NOMO-1 (cell line): ENCODE results near the gene OTOGL.

Source experiments
- DNase-seq, 2 experiments: peaks; one replicate each; lab custom pipeline; 2025; ENCODE audit not compliant: unreplicated experiment in 2 of 2; lab: John Stamatoyannopoulos, UW

OTOGL gene

DNA sequence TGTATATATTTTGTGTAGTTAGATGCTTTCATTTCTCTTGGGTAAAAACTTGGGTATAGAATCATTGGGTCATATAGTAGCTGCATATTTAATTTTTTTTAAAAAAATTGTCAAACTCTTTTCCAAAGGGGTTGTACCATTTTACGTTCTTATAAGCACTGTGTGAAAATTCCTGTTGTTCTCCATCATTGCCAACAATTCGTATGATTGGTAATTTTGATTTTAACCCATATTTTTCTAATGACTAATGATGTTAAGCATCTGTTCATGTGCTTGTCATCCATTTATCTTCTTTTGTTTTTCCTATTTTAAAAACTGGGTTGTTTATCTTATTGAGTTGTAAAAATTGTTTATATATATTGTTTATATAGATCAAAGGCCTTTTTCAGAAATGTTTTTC lies 77.4 kb downstream of the OTOGL start:
- no peak for DNase-seq

DNA sequence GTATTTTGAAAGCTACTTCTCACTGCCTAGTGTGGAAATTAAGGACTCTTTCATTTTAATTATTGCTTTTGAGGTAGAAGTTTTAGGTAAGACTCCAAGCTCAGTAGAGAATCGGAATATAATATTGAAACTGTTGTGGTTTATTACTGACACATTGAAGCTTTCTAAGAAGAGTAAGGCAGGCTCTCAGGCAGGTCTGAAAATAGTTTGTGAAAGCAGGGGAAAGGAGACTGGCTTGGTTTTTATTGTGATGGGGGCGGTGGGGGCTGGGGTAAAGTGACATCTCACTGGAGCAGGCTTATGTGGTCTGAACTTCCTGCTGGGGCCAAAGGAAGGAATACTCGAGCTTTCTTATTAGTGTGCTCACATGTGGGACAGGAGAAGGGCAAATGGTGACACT lies 79.5 kb downstream of the OTOGL start:
- DNase-seq: no peak

DNA sequence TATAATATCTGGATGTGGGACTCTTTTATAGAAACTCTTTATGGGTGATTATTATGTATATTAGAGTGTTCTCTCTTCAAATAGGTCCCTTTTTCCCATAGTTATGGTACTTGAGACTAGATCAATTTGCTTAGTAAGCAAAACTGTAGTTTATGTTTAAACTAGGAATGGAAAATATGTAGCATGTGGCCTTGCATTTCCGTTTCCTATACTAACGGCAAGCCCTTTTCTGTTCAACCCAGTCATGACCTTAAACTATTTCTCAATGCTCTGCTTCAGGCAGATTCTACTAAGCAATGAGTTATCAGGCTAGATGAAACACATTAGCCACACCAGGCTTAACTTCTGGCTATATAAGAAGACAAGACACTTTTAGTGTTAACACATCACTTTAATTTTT lies 84.6 kb downstream of the OTOGL start:
- DNase-seq: no peak

DNA sequence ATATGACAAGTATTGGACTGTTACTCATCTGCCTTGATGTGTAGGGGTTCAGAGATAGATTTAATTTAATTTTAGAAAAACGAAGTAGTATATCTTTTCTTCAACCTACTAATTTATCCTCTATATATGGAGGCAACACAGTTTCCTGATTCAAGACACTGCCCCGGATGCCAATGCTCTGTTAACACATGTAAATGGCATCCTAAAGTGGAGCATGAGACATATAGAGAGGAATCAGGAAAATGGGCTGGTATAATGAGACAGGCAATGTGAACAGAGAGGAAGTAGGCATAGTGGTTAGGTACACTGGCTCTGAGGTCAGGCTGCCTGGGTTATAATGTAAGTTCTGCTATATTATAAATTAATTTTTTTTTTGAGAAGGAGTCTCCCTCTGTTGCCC lies 85.6 kb downstream of the OTOGL start:
- no peak for DNase-seq

DNA sequence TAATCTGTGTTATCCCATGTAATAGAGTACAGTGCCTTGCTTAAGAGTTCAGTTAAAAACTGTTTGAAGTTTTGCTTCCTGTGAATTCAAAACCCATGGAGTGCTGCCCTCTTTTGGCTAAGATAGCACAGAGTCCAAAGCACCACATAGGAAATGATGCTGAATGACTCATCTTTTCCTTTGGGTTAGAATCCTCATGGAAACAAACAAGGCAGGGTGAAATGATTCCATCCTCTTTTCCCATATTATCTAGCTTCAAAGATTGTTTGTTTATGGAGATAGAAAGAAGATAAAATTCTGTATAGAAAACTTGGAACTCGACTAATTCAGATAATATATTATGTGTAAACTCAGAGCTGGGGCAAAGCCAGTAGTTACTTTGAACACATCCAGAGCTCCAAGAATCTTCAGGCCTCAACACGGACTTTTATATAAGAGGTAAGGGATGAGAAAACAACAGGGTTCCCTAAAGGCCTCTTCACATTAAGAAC lies 87.4 kb downstream of the OTOGL start:
- peak; percentile 2 to 4 for DNase-seq

DNA sequence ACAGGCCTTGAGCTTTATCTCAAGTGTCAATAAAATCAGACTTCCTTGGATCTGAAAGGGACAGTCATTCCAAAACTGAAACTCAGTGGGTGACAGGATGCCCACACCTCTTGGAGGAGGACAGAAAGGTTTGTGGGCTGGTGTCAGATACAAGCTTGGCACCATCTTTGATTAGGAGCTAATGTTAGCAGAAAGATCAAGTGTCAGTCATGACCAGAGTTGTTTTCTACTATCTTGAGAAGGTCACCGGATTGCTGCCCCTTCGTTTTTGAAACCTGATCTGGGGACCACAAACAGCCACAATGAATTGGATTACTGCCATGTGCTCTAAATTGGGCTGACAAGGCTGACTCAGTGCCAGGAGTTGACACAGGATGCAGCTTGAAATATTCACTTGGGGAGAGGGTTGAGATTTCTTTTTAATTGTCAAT lies 88.3 kb downstream of the OTOGL start:
- DNase-seq: no peak

DNA sequence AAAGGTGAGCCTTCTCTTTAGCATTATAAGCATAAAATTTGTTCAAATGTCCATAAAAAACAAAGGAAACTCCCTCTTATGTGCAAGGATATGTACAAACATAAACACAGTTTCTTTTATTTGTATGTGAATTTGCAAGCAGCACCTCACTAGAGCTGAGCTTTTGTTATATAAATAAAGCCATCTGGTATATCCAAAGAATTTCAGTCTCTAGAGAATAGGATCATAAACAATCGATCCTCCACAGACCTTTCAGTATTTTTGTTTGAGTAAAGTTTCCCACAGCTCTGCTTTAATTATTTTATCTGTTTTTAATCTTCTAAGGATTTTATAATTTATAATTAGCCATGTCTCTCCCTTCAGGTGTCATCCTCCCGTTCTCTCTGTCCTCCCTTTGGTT lies 89.2 kb downstream of the OTOGL start:
- no peak for DNase-seq

DNA sequence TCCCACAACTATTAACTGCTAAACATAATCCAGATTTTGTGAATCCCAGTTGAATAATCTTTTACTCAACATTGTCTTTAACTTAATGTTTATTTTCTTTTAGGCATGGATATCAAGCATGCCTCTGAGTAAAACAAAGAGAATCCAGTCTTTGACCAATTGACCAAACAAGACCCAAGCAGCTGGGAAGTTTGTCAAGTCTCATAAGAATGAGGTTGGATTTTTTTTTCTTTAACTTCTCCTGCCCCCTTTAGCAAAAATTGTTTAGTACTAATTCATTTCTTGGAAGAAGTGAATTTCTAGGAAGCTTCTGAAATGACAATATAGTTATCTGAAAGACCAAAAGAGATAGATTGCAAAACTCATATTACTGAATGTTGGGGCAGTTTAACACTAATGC lies 89.9 kb downstream of the OTOGL start:
- no peak for DNase-seq

DNA sequence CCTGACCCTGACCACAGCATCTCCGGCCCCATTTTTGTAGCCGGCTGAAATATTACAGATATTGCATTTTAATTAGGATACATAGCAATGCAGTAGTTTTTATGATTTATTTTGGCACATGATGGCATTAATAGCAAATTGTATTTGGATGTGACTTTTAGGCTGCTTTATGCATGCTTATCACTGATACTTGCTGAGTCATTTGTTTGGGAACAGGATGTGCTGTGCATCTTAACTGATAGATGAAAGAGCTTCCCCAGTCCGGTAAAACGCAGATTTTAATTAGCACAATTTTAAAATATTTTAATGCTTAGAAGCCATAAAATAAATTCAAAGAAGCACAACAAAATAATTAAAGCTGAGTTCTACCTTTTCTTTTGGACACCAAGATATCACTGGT lies 90.7 kb downstream of the OTOGL start:
- DNase-seq: no peak

DNA sequence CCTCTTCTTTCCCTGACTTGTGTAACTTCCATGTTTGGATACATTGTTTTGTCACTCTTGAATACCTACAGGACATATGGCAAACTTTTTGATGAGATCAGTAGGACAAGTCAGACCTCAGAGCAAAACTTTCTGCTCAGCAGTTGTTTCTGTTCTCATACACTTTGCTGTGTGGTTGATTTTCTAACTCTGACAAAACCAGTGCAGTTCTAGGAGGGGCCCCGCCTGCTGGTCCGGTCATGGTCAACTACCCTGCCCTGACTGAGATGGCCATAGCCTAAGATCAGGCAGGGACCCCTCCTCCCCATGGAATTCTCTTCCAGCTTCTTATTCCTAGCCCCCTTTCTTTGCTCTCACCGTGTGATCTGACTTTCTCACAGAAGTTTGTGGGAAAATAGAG lies 92.8 kb downstream of the OTOGL start:
- DNase-seq: no peak

DNA sequence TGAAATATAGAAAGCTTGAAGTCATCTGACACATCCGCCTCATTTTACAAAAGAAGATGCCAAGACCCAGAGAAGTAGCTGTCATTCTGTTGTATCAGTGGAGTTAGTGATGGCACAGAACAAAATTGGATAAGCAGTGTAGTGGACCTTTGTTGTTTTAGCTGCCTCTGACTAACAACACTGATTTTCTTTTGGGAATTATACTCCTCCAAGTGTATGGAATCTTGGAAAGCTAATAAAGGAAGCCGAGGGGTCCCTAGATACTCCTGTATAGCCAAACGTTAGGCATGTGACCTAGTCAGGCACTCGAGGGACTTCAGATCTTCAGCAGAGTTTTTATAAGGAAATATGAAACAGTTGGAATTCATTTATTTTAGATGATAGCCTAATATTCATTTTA lies 94.5 kb downstream of the OTOGL start:
- DNase-seq: no peak

DNA sequence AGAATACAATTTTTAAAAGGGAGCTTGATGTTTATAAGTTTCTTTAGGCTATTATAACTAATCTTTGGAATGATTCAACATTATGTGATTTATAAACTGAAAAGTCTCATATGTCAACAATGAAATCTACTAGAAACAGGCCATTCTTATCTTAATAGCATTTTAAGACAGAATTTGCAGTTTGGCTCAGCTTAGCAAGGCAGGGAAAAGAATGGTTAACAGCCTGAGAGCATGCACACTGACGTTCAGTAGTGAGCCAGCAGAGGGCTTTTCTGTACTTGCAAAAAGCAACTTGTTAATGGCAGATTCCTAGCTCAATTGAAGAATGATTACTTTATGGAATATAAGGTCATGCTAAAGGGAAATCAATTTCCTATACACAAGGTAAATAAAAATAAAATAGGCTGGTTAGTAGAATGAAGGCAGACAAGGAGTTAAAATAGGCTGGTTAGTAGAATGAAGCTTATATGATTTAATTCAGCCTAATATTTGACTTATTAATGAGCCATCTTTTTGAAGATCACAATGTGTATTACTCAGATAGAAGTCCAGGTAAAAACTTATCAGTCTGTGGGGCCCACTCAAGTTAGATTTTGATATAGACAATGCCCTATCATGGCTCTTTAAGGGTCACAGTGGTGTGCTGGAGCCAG lies 95.9 kb downstream of the OTOGL start:
- DNase-seq: no peak

DNA sequence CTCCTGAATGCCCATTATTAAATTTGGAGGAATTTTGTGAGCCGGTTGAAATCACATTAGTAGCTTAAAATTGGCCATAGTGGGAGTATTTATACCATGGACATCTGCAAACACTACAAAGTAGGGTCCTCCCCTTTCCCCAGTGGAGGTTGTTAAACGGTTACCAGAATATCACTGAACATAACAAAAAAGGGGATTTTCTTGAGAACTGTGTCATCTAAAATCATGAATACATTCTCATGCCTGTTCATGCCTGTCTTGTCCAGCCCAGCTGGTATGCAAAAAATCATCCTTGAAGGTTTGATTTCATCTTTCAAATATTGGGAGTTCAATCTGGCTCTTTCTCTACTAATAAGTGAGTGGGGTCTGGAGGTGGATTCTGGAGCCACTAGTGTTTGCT lies 96.4 kb downstream of the OTOGL start:
- DNase-seq: no peak

DNA sequence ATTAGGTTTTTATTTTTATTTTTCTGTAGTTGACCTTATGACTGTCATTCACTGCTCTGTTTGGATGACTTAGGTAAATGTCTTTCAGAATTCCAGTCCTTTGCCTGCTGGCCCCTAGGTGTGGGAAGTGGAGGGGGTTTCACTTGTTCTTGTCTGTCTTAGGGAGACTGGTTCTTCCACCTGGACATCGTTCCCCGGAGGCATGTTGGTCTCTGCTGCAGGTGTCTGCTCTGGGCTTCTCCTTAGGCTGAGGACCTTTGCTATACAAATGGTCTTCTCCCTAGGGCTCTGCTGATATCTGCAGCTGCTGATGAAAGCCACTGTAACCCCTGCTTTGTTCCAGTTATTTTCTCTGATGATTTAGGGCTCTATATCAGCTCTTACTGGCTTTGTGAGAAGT lies 97.1 kb downstream of the OTOGL start:
- no peak for DNase-seq

DNA sequence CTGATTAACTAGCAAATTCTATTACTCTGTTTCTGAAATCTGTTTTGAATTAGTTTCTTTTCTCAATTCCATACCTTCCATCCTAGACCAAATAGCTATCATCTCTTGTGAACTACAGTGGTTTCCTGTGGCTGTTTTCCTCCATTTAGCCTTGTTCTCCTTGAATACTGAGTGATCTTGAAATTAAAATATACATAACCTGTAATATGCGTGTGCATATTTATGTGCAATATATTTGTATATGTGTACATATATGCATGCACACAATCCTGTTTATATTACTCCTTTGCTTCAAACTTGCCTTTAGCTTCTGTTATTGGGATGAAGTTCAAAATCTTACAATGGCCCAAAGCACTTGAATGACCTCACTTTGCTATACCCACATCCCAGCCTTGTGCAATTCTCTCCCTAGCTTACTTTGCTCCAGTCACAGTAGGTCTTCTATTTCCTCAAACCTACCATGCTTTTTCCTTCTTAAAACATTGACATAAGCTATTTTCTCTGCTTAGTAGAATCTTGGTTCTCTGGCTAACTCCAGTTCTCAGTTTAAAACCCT lies 99.5 kb downstream of the OTOGL start:
- DNase-seq: no peak

DNA sequence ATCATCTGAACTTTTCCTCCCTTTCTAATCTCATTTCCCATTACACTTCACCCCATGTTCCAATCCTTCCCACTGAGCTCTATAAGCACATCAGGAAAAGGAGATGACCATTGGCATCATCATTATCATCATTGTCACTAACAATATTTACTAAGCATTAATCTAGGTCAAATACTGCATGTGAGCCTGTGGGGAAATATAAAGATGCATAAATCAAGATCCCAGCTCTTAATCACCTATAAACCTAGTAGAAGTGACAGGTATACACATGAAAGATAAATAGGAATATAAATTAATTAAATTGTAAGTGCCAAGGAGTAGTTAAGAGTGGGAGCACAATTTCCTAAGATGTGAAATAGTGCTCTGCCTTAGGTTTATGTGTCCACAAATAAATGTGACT lies 100.6 kb downstream of the OTOGL start:
- DNase-seq: no peak

DNA sequence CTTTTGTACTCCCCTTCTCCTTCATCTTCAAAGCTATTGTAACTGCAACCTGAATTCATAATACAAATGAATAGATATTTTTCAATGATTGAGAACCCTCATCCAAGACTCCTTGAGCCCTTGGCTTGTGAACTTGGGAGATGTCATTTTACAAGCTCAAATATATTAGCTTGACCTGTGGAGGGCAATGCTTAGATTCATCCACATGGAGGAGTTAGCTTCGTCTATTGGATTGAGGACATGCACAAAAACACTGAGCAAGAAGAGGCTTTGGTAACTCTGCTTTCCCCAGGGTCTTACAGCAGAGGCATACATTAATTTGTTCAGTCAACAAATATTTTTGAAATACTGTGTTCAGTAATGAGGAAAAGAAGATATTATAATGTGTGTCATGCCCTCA lies 101.1 kb downstream of the OTOGL start:
- no peak for DNase-seq

DNA sequence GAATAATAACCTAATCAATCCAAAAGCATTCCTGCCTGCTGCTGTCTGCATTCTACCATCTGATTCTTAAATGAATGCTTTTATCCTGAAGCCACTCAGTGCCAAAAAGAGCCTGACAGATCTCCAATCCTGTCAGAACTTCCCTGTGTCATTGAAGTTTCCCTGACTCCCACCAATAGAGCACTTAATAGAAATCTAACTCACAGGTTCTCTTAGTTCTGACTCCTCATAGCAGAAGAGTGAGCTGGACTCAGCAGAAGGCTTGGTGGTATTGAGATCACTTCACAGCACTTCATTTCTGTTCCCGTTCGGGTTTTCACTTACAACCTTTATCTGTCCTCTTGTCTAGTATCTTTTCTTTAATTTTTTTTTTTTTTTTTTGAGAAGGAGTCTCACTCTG lies 102.6 kb downstream of the OTOGL start:
- no peak for DNase-seq

DNA sequence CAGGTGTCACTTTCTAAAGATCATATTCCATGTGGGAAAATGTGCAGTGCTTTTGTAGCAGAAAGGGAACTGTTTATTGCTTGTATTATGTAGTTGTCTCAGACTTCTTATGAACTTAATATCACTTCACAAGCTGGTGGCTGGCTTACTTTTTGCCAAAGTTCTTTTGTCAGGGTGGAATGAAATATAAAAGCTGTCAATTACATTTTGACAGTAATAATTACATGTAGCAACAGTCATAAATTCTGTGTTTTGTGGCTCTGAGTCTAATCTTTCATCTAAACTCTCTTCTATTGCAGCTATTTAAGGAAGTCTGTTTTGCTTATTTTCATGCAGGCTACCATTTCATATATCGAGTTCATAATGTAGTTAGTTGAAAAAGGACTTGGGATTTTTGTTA lies 106.6 kb downstream of the OTOGL start:
- no peak for DNase-seq

DNA sequence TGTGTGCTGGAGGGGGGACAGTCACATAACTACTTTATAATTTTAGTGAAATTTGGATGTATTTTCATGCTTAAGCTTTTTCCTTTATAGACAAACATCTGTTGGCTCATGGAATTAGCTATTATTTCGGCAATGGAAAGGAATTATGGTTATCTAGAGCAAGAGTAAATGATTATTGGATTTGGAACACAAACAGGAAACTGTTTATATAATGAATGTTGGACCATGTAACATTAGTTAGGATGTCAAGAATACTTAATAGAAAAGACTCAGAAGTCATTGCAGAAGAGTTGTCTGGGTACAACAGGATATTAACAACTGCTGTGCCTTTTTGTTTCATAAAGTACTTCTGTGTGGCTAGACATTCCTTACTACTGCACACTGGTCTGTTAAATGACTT lies 108.7 kb downstream of the OTOGL start:
- no peak for DNase-seq

DNA sequence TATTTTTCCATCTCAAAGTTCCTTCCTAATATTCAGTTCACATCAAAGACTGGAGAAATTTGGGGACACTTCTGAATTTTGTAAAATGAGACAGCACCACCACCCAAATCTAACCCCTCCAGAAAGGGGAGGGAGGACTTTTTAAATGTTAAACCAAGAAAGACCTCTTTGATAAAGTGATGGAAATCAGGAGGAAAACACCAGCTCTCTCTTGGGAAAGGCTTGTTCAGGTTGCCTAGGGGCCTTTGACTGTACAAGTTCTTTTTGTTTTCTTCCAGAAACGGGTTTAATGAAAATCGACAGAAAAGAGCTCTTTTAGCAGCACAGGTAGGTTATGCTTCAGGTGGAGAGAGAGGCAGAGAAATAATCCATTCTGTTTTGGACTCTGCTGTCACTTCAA lies 112.3 kb downstream of the OTOGL start:
- no peak for DNase-seq

DNA sequence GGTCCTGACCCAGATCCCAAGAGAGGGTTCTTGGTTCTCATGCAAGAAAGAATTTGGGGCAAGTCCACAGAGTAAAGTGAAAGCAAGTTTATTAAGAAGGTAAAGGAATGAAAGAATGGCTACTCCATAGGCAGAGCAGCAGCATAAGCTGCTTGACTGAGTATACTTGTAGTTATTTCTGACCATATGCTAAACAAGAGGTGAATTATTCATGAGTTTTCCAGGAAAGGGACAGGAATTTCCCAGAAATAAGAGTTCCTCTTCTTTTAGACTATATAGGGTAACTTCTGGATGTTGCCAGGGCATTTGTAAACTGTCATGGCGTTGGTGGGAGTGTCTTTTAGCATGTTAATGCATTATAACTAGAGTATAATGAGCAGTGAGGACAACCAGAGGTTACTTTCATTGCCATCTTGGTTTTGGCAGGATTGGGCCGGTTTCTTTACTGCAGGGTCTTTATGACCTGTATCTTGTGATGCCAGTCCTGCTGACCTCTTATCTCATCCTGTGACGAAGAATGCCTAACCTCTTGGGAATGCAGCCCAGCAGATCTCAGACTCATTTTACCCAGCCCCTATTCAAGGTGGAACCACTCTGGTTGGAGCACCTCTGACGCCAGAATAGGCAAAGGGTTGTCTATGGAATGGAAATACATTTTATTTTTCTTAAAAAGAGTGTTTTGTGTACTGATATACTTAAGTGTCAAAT lies 113.8 kb downstream of the OTOGL start:
- no peak for DNase-seq
